Measurements from ENCODE around the gene NOTCH2.
A peak's percentile ranks its signal among the peaks of the same experiment; 100 is the strongest.

Gene NOTCH2

DNA sequence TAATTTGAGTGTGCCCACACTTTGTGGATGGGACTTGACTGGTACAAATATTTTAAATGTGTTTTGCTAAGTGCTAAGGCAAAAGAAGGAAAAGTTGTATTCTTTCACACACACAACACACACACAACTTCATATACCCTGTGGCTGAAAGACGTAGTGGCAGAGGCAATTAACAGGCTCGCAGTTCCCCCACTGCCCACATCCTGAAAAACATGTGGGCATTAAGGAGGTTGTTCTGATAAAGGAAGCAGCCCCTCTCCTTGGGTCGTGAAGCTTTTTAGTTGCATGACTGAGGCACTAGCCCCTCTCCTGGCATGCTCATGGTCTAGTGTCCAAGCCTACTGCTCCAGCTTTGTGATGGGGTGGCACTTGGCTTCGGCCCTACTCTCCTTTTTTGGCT is 158.8 kb downstream of the NOTCH2 start:
- Histone ChIP-seq H3K9ac (ENCODE audit: low read depth, low read length, poor library complexity) (no peak overlapping the region), H3K9me3 (replicated peaks in 1 of 2; ENCODE audit: control insufficient read depth in 2 of 2, insufficient read depth in 1 of 2, low read depth in 1 of 2, low read length in 2 of 2) (no peaks in the 10 kb centered on the region), H3K23ac (ENCODE audit: low read depth, low read length, poor library complexity) (no peak overlapping the region), H3K18ac (ENCODE audit: low read length) (no peak overlapping the region), H2BK120ac (ENCODE audit: low read depth, low read length) (no peak overlapping the region), H2AK5ac (ENCODE audit: low read depth, low read length) (no peak overlapping the region), H2BK15ac (ENCODE audit: low read length) (no peak overlapping the region), H3K36me3 (replicated peaks in 1 of 2; ENCODE audit: control insufficient read depth in 2 of 2, insufficient read depth in 2 of 2, low read length in 2 of 2) (peaks cover 13 to 32% of the 10 kb centered on the region in 2 donors), H3K27me3 (ENCODE audit: control insufficient read depth in 3 of 3, insufficient read depth in 3 of 3, low read depth in 1 of 3, low read length in 3 of 3) (no peaks in the 10 kb centered on the region), H3K4me1 (ENCODE audit: control insufficient read depth in 2 of 2, insufficient read depth in 1 of 2, low read depth in 1 of 2, low read length in 2 of 2) (peaks cover 0 to 1% of the 10 kb centered on the region in 2 donors), H2AFZ (ENCODE audit: low read length) (no peak overlapping the region), H3K4me3 (ENCODE audit: low read length in 2 of 2) (no peak overlapping the region), H4K8ac (ENCODE audit: low read depth, low read length) (no peak overlapping the region), H3K27ac (replicated peaks; ENCODE audit: low read length) (no peak overlapping the region), H2BK12ac (ENCODE audit: low read length) (no peak overlapping the region), H2BK5ac (ENCODE audit: low read length) (no peak overlapping the region), H3K4ac (ENCODE audit: low read length) (no peak overlapping the region), H4K91ac (ENCODE audit: low read depth, low read length, poor library complexity) (no peak overlapping the region), H3K4me2 (ENCODE audit: insufficient read depth, low read length, poor library complexity, severe bottlenecking) (no peak overlapping the region), H3K14ac (ENCODE audit: low read length) (no peak overlapping the region), H3K79me1 (ENCODE audit: low read depth, low read length) (no peaks in the 10 kb centered on the region)
- DNase-seq (ENCODE audit: low spot score): no peak
- no CpG with 5 or more reads among the region's 4 CpGs for WGBS, 2 donors (ENCODE audit: extremely low coverage in 2 of 2, insufficient read length in 2 of 2, insufficient replicate concordance in 1 of 2)

- no peak overlapping the region for H2BK5ac ChIP-seq (ENCODE audit: low read length)
- H2AFZ ChIP-seq (ENCODE audit: low read length): no peak overlapping the region
- peaks cover 0 to 1% of the 10 kb centered on the region in 2 donors for H3K4me1 ChIP-seq (ENCODE audit: control insufficient read depth in 2 of 2, insufficient read depth in 1 of 2, low read depth in 1 of 2, low read length in 2 of 2)
- no CpG with 5 or more reads among the region's 9 CpGs for WGBS, 2 donors (ENCODE audit: extremely low coverage in 2 of 2, insufficient read length in 2 of 2, insufficient replicate concordance in 1 of 2)
- no peak overlapping the region for H3K18ac ChIP-seq (ENCODE audit: low read length)
- H2BK120ac ChIP-seq (ENCODE audit: low read depth, low read length): no peak overlapping the region
- no peak overlapping the region for H2AK5ac ChIP-seq (ENCODE audit: low read depth, low read length)
- no peak for DNase-seq (ENCODE audit: low spot score)
- H3K9ac ChIP-seq (ENCODE audit: low read depth, low read length, poor library complexity): no peak overlapping the region
- H3K36me3 ChIP-seq (replicated peaks in 1 of 2; ENCODE audit: control insufficient read depth in 2 of 2, insufficient read depth in 2 of 2, low read length in 2 of 2): peaks cover 7 to 26% of the 10 kb centered on the region in 2 donors
- H3K9me3 ChIP-seq (replicated peaks in 1 of 2; ENCODE audit: control insufficient read depth in 2 of 2, insufficient read depth in 1 of 2, low read depth in 1 of 2, low read length in 2 of 2): no peaks in the 10 kb centered on the region
- H4K91ac ChIP-seq (ENCODE audit: low read depth, low read length, poor library complexity): no peak overlapping the region
- no peak overlapping the region for H3K4me3 ChIP-seq (ENCODE audit: low read length in 2 of 2)
- H4K8ac ChIP-seq (ENCODE audit: low read depth, low read length): no peak overlapping the region
- H3K27me3 ChIP-seq (ENCODE audit: control insufficient read depth in 3 of 3, insufficient read depth in 3 of 3, low read depth in 1 of 3, low read length in 3 of 3): no peaks in the 10 kb centered on the region
- no peak overlapping the region for H3K4ac ChIP-seq (ENCODE audit: low read length)
- no peak overlapping the region for H3K27ac ChIP-seq (replicated peaks; ENCODE audit: low read length)
- no peak overlapping the region for H2BK15ac ChIP-seq (ENCODE audit: low read length)
- H3K14ac ChIP-seq (ENCODE audit: low read length): no peak overlapping the region
- H3K4me2 ChIP-seq (ENCODE audit: insufficient read depth, low read length, poor library complexity, severe bottlenecking): no peak overlapping the region
- H3K23ac ChIP-seq (ENCODE audit: low read depth, low read length, poor library complexity): no peak overlapping the region
- no peaks in the 10 kb centered on the region for H3K79me1 ChIP-seq (ENCODE audit: low read depth, low read length)
- no peak overlapping the region for H2BK12ac ChIP-seq (ENCODE audit: low read length)
These were observed 159.4 kb downstream of the NOTCH2 start for GRCh38 chr1:119909890-119910596.

GRCh38 chr1:119908661-119909060 is 160.8 kb downstream of the NOTCH2 start:
- no peak overlapping the region for H3K4ac ChIP-seq (ENCODE audit: low read length)
- DNase-seq (ENCODE audit: low spot score): no peak
- no CpG with 5 or more reads among the region's 3 CpGs for WGBS, 2 donors (ENCODE audit: extremely low coverage in 2 of 2, insufficient read length in 2 of 2, insufficient replicate concordance in 1 of 2)
- no peak overlapping the region for H2BK12ac ChIP-seq (ENCODE audit: low read length)
- no peaks in the 10 kb centered on the region for H3K27me3 ChIP-seq (ENCODE audit: control insufficient read depth in 3 of 3, insufficient read depth in 3 of 3, low read depth in 1 of 3, low read length in 3 of 3)
- H3K9ac ChIP-seq (ENCODE audit: low read depth, low read length, poor library complexity): no peak overlapping the region
- no peaks in the 10 kb centered on the region for H3K9me3 ChIP-seq (replicated peaks in 1 of 2; ENCODE audit: control insufficient read depth in 2 of 2, insufficient read depth in 1 of 2, low read depth in 1 of 2, low read length in 2 of 2)
- H3K23ac ChIP-seq (ENCODE audit: low read depth, low read length, poor library complexity): no peak overlapping the region
- no peak overlapping the region for H2BK5ac ChIP-seq (ENCODE audit: low read length)
- H2AFZ ChIP-seq (ENCODE audit: low read length): no peak overlapping the region
- no peak overlapping the region for H3K4me2 ChIP-seq (ENCODE audit: insufficient read depth, low read length, poor library complexity, severe bottlenecking)
- H4K8ac ChIP-seq (ENCODE audit: low read depth, low read length): no peak overlapping the region
- H3K36me3 ChIP-seq (replicated peaks in 1 of 2; ENCODE audit: control insufficient read depth in 2 of 2, insufficient read depth in 2 of 2, low read length in 2 of 2): peaks cover 0 to 12% of the 10 kb centered on the region in 2 donors
- H3K4me3 ChIP-seq (ENCODE audit: low read length in 2 of 2): no peak overlapping the region
- no peaks in the 10 kb centered on the region for H3K79me1 ChIP-seq (ENCODE audit: low read depth, low read length)
- no peak overlapping the region for H2AK5ac ChIP-seq (ENCODE audit: low read depth, low read length)
- H4K91ac ChIP-seq (ENCODE audit: low read depth, low read length, poor library complexity): no peak overlapping the region
- H2BK15ac ChIP-seq (ENCODE audit: low read length): no peak overlapping the region
- no peak overlapping the region for H3K27ac ChIP-seq (replicated peaks; ENCODE audit: low read length)
- H3K14ac ChIP-seq (ENCODE audit: low read length): no peak overlapping the region
- H3K4me1 ChIP-seq (ENCODE audit: control insufficient read depth in 2 of 2, insufficient read depth in 1 of 2, low read depth in 1 of 2, low read length in 2 of 2): peaks cover 0 to 1% of the 10 kb centered on the region in 2 donors
- H3K18ac ChIP-seq (ENCODE audit: low read length): no peak overlapping the region
- H2BK120ac ChIP-seq (ENCODE audit: low read depth, low read length): no peak overlapping the region

DNA sequence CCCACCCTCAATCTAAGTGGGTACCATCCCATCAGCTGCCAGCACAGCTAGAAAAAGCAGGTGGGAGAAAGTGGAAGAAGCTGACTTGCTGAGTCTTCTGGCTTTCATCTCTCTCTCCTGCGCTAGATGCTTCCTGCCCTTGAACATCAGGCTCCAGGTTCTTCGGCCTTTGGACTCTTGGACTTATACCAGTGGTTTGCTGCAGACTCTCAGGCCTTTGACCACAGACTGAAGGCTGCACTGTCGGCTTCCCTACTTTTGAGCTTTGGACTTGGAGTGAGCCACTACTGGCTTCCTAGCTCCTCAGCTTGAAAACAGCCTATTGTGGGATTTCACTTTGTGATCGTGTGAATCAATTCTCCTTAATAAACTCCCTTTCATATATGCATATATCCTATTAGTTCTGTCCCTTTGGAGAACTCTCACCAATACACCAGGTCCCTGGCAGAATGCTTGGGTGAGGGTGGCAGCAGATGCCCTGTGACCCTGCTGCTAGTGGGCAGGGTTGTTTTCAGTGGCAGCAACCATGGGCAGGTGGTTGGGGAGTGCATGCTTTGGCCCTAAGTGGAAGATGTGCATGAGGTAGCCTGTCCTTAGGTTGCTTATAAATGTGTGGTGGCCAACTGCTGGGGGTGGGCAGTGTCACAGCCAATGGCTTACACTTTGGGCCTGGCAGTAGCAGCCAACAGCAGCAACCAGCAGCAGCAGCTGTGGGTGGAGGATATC is 162.4 kb downstream of the NOTCH2 start:
- Histone ChIP-seq H3K4ac (ENCODE audit: low read length) (no peak overlapping the region), H3K36me3 (replicated peaks in 1 of 2; ENCODE audit: control insufficient read depth in 2 of 2, insufficient read depth in 2 of 2, low read length in 2 of 2) (no peaks in the 10 kb centered on the region), H3K4me2 (ENCODE audit: insufficient read depth, low read length, poor library complexity, severe bottlenecking) (no peak overlapping the region), H3K9ac (ENCODE audit: low read depth, low read length, poor library complexity) (no peak overlapping the region), H2BK5ac (ENCODE audit: low read length) (no peak overlapping the region), H3K4me1 (ENCODE audit: control insufficient read depth in 2 of 2, insufficient read depth in 1 of 2, low read depth in 1 of 2, low read length in 2 of 2) (peaks cover 0 to 1% of the 10 kb centered on the region in 2 donors), H2BK12ac (ENCODE audit: low read length) (no peak overlapping the region), H4K8ac (ENCODE audit: low read depth, low read length) (no peak overlapping the region), H3K4me3 (ENCODE audit: low read length in 2 of 2) (no peak overlapping the region), H3K27me3 (ENCODE audit: control insufficient read depth in 3 of 3, insufficient read depth in 3 of 3, low read depth in 1 of 3, low read length in 3 of 3) (peaks cover 0 to 9% (median 0%) of the 10 kb centered on the region in 3 experiments), H3K18ac (ENCODE audit: low read length) (peak overlapping the region; percentile 46), H4K91ac (ENCODE audit: low read depth, low read length, poor library complexity) (no peak overlapping the region), H2BK15ac (ENCODE audit: low read length) (peak overlapping the region; percentile 33), H3K79me1 (ENCODE audit: low read depth, low read length) (no peaks in the 10 kb centered on the region), H2BK120ac (ENCODE audit: low read depth, low read length) (no peak overlapping the region), H3K14ac (ENCODE audit: low read length) (no peak overlapping the region), H2AK5ac (ENCODE audit: low read depth, low read length) (peak overlapping the region; percentile 32), H3K9me3 (replicated peaks in 1 of 2; ENCODE audit: control insufficient read depth in 2 of 2, insufficient read depth in 1 of 2, low read depth in 1 of 2, low read length in 2 of 2) (no peaks in the 10 kb centered on the region), H3K23ac (ENCODE audit: low read depth, low read length, poor library complexity) (peak overlapping the region; percentile 75), H2AFZ (ENCODE audit: low read length) (no peak overlapping the region), H3K27ac (replicated peaks; ENCODE audit: low read length) (no peak overlapping the region)
- DNase-seq (ENCODE audit: low spot score): no peak
- WGBS, 2 donors (ENCODE audit: extremely low coverage in 2 of 2, insufficient read length in 2 of 2, insufficient replicate concordance in 1 of 2): no CpG with 5 or more reads among the region's 4 CpGs
